Adrenal gland (tissue), 12 donors: ENCODE measurements around the gene INS. TPM values are rescaled to one million over a fixed set of nuclear protein-coding genes. Genes with fewer than 3 reads are reported as not detected.

ENCODE experiments used
- DNase-seq, 7 donors: peaks; one replicate each; pipeline ENCODE4 v3.0.0-alpha.2; 2019 to 2020
- H3K27ac ChIP-seq, 5 donors: fragments of 200-600 bp; sonication (generic) in 4 of 5; 1 replicate in 3 of 5; 2 replicates in 2 of 5; pipeline versions ENCODE4 v1.5.1 to v1.8.0; 2016 to 2020; ENCODE audit warnings: mild to moderate bottlenecking in 1 of 5
- H3K27me3 ChIP-seq: fragments of 200-600 bp; 2 replicates; pipeline ENCODE4 v1.8.0; 2021
- H3K36me3 ChIP-seq, 2 donors: fragments of 200-600 bp; replicated peaks in 1 of 2; 1 replicate in 1 of 2; 2 replicates in 1 of 2; pipeline versions ENCODE4 v1.5.1 to v1.8.0; 2018 to 2022
- H3K4me1 ChIP-seq, 2 donors: fragments of 200-600 bp; replicated peaks in 1 of 2; 1 replicate in 1 of 2; 2 replicates in 1 of 2; pipeline versions ENCODE4 v1.5.1 to v1.8.0; 2018 to 2021
- H3K4me3 ChIP-seq, 4 donors: fragments of 200-600 bp; sonication (generic) in 3 of 4; one replicate each; pipeline ENCODE4 v1.5.1; 2016 to 2018
- H3K9me3 ChIP-seq, 3 donors: fragments of 200-600 bp; sonication (generic) in 1 of 3; replicated peaks in 1 of 3; 1 replicate in 2 of 3; 2 replicates in 1 of 3; pipeline versions ENCODE4 v1.5.1 to v1.8.0; 2016 to 2021
- POLR2A ChIP-seq, 2 donors: fragments of 450-650 bp; IDR thresholded peaks; one replicate each; pipeline ENCODE4 v1.6.1; 2017; ENCODE audit warnings: antibody characterized with exemption in 2 of 2, mild to moderate bottlenecking in 2 of 2, moderate library complexity in 1 of 2
- WGBS, 4 donors: extraction: QIAGEN DNeasy Blood & Tissue Kit in 2 of 4; methylation state at CpG; one replicate each; pipeline versions ENCODE4 v1.1.5 to v1.1.7; 2013 to 2017; 5-methylcytosine and 5-hydroxymethylcytosine counted together
- intact Hi-C, 2 donors: fragments of 100-400 bp; cut with DNase I; formaldehyde crosslinking; loops; one replicate each; pipeline versions ENCODE4 v1.14.1 to v1.15.0; 2022 to 2023
- polyA plus RNA-seq, 3 donors: library from polyadenylated mRNA; stranded (reverse); fragments of 200-250 nt in 2 of 3; fragments of 350-450 nt in 1 of 3; fragmentation: Illumina TruSeq in 1 of 3; extraction: RNeasy Lipid Tissue Mini Kit (QIAGEN cat#74804) in 1 of 3; gene quantifications; one replicate each; pipeline ENCODE4 v1.2.3, GENCODE V29; 2013 to 2014
- total RNA-seq, 9 donors: library from RNA; depleted of rRNA in 4 of 9; stranded (reverse); fragments of >200 nt in 4 of 9; fragments of 120-200 nt in 1 of 9; fragmentation: NEBNext Ultra II Directional in 1 of 9; extraction: Animal tissue kit (Norgen Biotek cat#: 25700) in 1 of 9; gene quantifications; one replicate each; pipeline versions ENCODE4 v1.1.0 to v1.2.4, GENCODE V29; 2013 to 2023
- TF ChIP-seq, protein P1 (sequence below), 6 experiments: fragments of 450-650 bp in 4 of 6; fragments of 200-600 bp in 2 of 6; sonication (generic) in 1 of 6; IDR thresholded peaks; 1 replicate in 5 of 6; 2 replicates in 1 of 6; pipeline versions ENCODE4 v1.5.1 to v1.8.0; 2016 to 2021; ENCODE audit warnings: antibody characterized with exemption in 6 of 6, mild to moderate bottlenecking in 2 of 6, moderate library complexity in 1 of 6
- donor health status: healthy with polysubstance abuse.
- donor health status: Bipolar disorder and iron deficiency.
- donor health status: DM: yes; HTN: yes; CAD: no.
- donor health status: DM: no; HTN: no; CAD: no.
- donor health status: DM: no; HTN: no; CAD: no.
- donor health status: DM: yes; HTN: yes; CAD: no.

INS gene
- total and polyA plus RNA-seq, 12 donors: 0.72 to 45.2 (median 6.5) TPM; not detected in 8

DNA sequence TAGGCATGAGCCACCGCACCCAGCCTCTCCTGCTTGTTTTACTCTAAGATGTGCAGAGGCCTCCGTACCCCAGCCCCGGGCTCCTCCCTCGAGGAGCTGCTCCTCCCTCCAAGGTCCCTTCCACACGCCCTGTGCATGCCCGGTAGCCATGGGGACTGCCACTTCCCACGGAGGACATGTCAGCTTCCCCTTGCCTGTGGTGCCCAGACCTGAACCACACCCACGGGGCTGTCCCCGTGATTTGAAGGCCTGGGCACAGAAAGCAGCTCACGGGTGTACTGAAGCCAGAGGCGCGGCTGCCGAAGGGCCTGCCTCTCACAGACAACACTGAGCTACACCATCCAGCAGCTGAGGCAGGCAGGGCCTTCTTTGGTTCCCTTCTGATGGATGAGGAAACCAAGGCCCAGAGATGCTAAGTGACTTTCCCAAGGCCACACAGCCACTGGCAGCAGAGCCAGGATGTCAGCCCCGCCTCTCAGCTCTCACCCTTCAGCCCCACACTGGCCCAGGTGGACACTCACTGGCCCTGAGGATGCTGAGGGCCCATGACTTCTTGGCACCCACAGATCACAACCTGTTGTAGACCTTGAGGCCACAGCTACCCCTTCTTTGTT is 7.3 kb downstream of the INS start:
- Histone ChIP-seq H3K4me1 (peaks cover 0 to 6% of the 10 kb centered on the region in 2 donors), H3K27me3 (peaks cover 9% of the 10 kb centered on the region), H3K27ac (no peak overlapping the region), H3K9me3 (no peaks in the 10 kb centered on the region), H3K36me3 (no peaks in the 10 kb centered on the region), H3K4me3 (no peak overlapping the region)
- no peak for DNase-seq
- TF ChIP-seq, protein P1, sequence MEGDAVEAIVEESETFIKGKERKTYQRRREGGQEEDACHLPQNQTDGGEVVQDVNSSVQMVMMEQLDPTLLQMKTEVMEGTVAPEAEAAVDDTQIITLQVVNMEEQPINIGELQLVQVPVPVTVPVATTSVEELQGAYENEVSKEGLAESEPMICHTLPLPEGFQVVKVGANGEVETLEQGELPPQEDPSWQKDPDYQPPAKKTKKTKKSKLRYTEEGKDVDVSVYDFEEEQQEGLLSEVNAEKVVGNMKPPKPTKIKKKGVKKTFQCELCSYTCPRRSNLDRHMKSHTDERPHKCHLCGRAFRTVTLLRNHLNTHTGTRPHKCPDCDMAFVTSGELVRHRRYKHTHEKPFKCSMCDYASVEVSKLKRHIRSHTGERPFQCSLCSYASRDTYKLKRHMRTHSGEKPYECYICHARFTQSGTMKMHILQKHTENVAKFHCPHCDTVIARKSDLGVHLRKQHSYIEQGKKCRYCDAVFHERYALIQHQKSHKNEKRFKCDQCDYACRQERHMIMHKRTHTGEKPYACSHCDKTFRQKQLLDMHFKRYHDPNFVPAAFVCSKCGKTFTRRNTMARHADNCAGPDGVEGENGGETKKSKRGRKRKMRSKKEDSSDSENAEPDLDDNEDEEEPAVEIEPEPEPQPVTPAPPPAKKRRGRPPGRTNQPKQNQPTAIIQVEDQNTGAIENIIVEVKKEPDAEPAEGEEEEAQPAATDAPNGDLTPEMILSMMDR (IDR thresholded peaks at IDR 0.05): no peak
- no peak for TF ChIP-seq POLR2A (IDR thresholded peaks at IDR 0.05)
- WGBS, 4 donors: 54 to 67% (median 57%) methylated on average over 14 of the region's 14 CpGs
- intact Hi-C loops: loop anchor here (2.0 to 10.0 kb wide), 7 partner anchors 221 to 509 kb away; partner anchors contain the start of gene TNNI2 (in 1 of the 2)

DNA sequence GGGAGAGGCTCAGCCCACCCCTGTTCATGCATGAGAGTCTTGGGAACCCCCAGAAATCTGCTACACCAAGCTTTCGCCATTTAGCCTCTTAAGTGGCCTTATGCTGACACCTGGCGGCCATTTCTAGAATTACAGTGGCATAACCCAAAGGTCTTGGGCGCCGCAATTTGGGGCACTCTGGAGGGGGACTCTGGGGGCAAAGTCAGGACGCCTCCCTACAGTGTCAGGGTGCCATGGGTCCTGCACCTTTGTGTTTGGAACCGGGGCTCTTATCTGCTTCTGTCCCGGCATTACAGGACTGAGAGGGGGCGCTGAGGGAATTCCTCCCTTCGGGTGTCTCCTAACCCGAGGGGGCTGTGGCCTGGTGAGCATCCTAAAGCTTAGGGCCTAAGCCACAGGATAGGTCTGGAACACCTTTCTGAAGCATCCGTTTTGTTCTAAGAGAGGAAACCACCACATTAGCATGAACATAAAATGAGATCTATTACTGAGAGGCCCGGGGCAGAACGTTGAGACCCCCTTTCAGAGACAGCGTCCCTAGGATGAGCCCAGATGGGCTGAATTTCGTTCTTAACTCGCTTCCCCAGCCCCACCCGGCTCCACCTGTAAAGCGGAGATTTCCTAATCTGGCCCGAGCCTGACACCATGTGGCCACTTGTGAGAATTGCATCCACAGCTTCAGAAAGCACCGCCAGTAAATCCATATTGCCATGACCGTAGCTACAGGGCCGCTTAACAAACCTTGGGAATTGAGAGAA is 9.3 kb downstream of the INS start:
- no peaks in the 10 kb centered on the region for H3K36me3 ChIP-seq
- intact Hi-C loops: loop anchor here (2.0 to 10.0 kb wide), 8 partner anchors 219 to 507 kb away; partner anchors contain the start of gene TNNI2 (in 1 of the 2)
- no peak overlapping the region for H3K4me3 ChIP-seq

DNA sequence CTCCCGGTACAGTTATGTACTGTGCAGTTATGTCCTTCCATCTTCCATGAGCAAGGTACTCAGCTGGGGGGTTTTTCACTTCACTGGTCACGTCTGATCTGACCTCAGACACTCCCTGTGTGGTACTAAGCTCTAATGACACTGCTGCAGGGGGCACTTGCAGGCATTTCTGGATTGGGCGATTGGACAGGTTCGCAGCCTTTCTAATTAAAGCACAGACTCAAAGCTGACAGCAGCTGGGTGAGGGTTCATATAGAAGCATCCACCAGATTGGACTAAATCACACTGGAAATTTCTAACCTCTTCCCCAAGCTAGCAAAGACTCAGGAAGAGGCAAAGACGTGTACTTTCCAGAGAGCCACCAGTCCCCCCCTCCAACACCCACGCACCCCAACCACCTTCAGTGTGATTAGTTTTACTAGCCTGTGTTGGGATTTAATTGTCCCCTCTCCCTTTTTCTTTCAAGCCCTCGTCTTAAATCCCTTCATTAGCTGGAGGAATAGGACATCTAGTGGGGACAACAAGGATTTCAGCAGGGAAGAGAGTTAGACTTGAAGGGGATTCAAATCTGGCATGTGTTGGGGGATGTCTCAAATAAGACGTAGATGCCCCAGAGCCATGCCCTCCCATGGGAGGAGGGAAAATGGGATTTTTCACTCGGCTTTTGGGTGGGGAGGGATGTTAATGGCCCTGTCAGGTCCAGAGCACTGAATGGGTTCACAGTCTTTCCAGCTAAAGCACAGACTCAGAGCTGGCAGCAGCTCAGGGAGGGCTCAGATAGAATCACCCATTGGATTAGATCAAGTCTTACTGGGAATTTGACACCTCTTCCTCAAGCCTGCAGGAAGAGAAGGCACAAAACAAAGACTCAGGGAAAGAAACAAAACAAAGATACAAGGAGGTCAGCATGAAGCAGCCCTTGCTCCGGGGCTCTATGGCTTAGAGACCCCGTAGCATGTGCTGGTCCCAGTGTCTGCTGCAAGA is 10.9 kb downstream of the INS start:
- H3K4me3 ChIP-seq: no peak overlapping the region
- no peaks in the 10 kb centered on the region for H3K9me3 ChIP-seq
- peaks cover 0 to 6% of the 10 kb centered on the region in 2 donors for H3K4me1 ChIP-seq
- no peak for DNase-seq
- H3K27ac ChIP-seq: no peak overlapping the region
- intact Hi-C loops: loop anchor here (2.0 to 10.0 kb wide), 7 partner anchors 218 to 505 kb away; partner anchors contain the start of gene TNNI2 (in 1 of the 2)
- no peak for TF ChIP-seq POLR2A (IDR thresholded peaks at IDR 0.05)
- TF ChIP-seq, protein P1 (IDR thresholded peaks at IDR 0.05): peak; percentile 19 to 52 (median 40)
- peaks cover 18% of the 10 kb centered on the region for H3K27me3 ChIP-seq
- no peaks in the 10 kb centered on the region for H3K36me3 ChIP-seq
- WGBS, 4 donors: 24 to 34% (median 29%) methylated on average over 8 to 11 of the region's 11 CpGs

More for the DNA sequence above, 9.3 kb downstream of the INS start:
- TF ChIP-seq, protein P1 (IDR thresholded peaks at IDR 0.05): peak; percentile 72 to 93 (median 88)
- no peak for TF ChIP-seq POLR2A (IDR thresholded peaks at IDR 0.05)
- DNase-seq: peak; percentile 68 to 94 (median 86)
- H3K9me3 ChIP-seq: no peaks in the 10 kb centered on the region
- H3K4me1 ChIP-seq: peaks cover 0 to 6% of the 10 kb centered on the region in 2 donors
- WGBS, 4 donors: 0 to 3% (median 2%) methylated on average over 11 to 22 of the region's 22 CpGs
- no peak overlapping the region for H3K27ac ChIP-seq
- H3K27me3 ChIP-seq: peaks cover 14% of the 10 kb centered on the region
